Muscle of back (tissue), 13 donors: Measurements from ENCODE around the gene MSRB3. TPM values are rescaled to one million over a fixed set of nuclear protein-coding genes. Genes with fewer than 3 reads are reported as not detected.

Source experiments
- DNase-seq, 3 donors: peaks; one replicate each; pipeline versions ENCODE4 v3.0.0 to v3.0.0-alpha.2; 2013
- long read RNA-seq, 9 donors: transcript quantifications; one replicate each; lab custom pipeline, GENCODE V29; 2026
- polyA plus RNA-seq, 10 donors: library from polyadenylated mRNA; unstranded; fragments of 120-200 nt; gene quantifications; one replicate each; pipeline ENCODE4 v1.2.1, GENCODE V29; 2013; ENCODE audit not compliant: insufficient read length in 10 of 10

Gene MSRB3
- 10 to 100 TPM; 35.3 to 55.5 (median 41.6) TPM for polyA plus RNA-seq
- long read RNA-seq, donor 1, full-length matches to known transcripts: 8 of 8 reads
- long read RNA-seq, donor 1, partial matches to known transcripts: 0 of 8 reads
- long read RNA-seq, donor 1, other reads (novel, unspliced or antisense): 0 of 8 reads
- long read RNA-seq, donor 2, full-length matches to known transcripts: 8 of 8 reads
- long read RNA-seq, donor 2, partial matches to known transcripts: 0 of 8 reads
- long read RNA-seq, donor 2, other reads (novel, unspliced or antisense): 0 of 8 reads
- long read RNA-seq, donor 3: 0 reads
- long read RNA-seq, donor 4, full-length matches to known transcripts: 10 of 10 reads
- long read RNA-seq, donor 4, partial matches to known transcripts: 0 of 10 reads
- long read RNA-seq, donor 4, other reads (novel, unspliced or antisense): 0 of 10 reads
- long read RNA-seq, donor 5, full-length matches to known transcripts: 11 of 11 reads
- long read RNA-seq, donor 5, partial matches to known transcripts: 0 of 11 reads
- long read RNA-seq, donor 5, other reads (novel, unspliced or antisense): 0 of 11 reads
- long read RNA-seq, donor 6, full-length matches to known transcripts: 15 of 15 reads
- long read RNA-seq, donor 6, partial matches to known transcripts: 0 of 15 reads
- long read RNA-seq, donor 6, other reads (novel, unspliced or antisense): 0 of 15 reads
- long read RNA-seq, donor 7, full-length matches to known transcripts: 12 of 12 reads
- long read RNA-seq, donor 7, partial matches to known transcripts: 0 of 12 reads
- long read RNA-seq, donor 7, other reads (novel, unspliced or antisense): 0 of 12 reads
- long read RNA-seq, donor 8, full-length matches to known transcripts: 9 of 9 reads
- long read RNA-seq, donor 8, partial matches to known transcripts: 0 of 9 reads
- long read RNA-seq, donor 8, other reads (novel, unspliced or antisense): 0 of 9 reads
- long read RNA-seq, donor 9, full-length matches to known transcripts: 3 of 3 reads
- long read RNA-seq, donor 9, partial matches to known transcripts: 0 of 3 reads
- long read RNA-seq, donor 9, other reads (novel, unspliced or antisense): 0 of 3 reads

- peak; percentile 74 to 90 (median 75) for DNase-seq
Measured at GRCh38 chr12:65278576-65279368, at the start of gene MSRB3. MSRB3 (plus strand) TSS chr12:65278683; CDS start chr12:65308580, 29,897 bp downstream.

GRCh38 chr12:65229441-65229840 is 49.0 kb upstream of the MSRB3 start:
- peak in 1 of 3 donors; percentile 24 for DNase-seq

GRCh38 chr12:65232476-65233077 is 45.9 kb upstream of the MSRB3 start:
- DNase-seq: peak in 2 of 3 donors; percentile 3 to 25

GRCh38 chr12:65237153-65237552 is 41.3 kb upstream of the MSRB3 start:
- DNase-seq: no peak

GRCh38 chr12:65238609-65239008 is 39.9 kb upstream of the MSRB3 start:
- DNase-seq: no peak

- peak; percentile 1 to 11 (median 10) for DNase-seq
Measured at GRCh38 chr12:65248656-65249633, 29.5 kb upstream of the MSRB3 start.

- no peak for DNase-seq
Measured at GRCh38 chr12:65252515-65252914, 26.0 kb upstream of the MSRB3 start.

- no peak for DNase-seq
Measured at GRCh38 chr12:65257986-65258385, 20.5 kb upstream of the MSRB3 start.

- DNase-seq: no peak
Measured at GRCh38 chr12:65259501-65259900, 19.0 kb upstream of the MSRB3 start.

- DNase-seq: no peak
Measured at GRCh38 chr12:65263777-65264176, 14.7 kb upstream of the MSRB3 start.

- no peak for DNase-seq
Measured at GRCh38 chr12:65266408-65266807, 12.1 kb upstream of the MSRB3 start.

- DNase-seq: no peak
Measured at GRCh38 chr12:65269603-65270002, 8.9 kb upstream of the MSRB3 start.

- DNase-seq: no peak
Measured at GRCh38 chr12:65274602-65275272, 3.7 kb upstream of the MSRB3 start.

GRCh38 chr12:65275627-65276026 is 2.9 kb upstream of the MSRB3 start:
- no peak for DNase-seq

GRCh38 chr12:65276916-65277530 is 1.5 kb upstream of the MSRB3 start:
- no peak for DNase-seq

- DNase-seq: peak in 1 of 3 donors; percentile 6
Measured at GRCh38 chr12:65277994-65278575, 398 bp upstream of the MSRB3 start.

GRCh38 chr12:65279369-65280112 is 1.1 kb downstream of the MSRB3 start:
- peak in 1 of 3 donors; percentile 40 for DNase-seq
